Subcutaneous adipose tissue (tissue), 4 donors: ENCODE data around the gene GPX3. TPM values are rescaled to one million over a fixed set of nuclear protein-coding genes. Genes with fewer than 3 reads are reported as not detected.

Experiments used
- CTCF ChIP-seq: fragments of 450-650 bp; IDR thresholded peaks from one replicate; pipeline ENCODE4 v1.5.1; 2016; ENCODE audit warnings: low read depth, mild to moderate bottlenecking, control low read depth, antibody characterized with exemption, moderate library complexity
- total RNA-seq, 4 donors: library from RNA; depleted of rRNA; stranded (reverse); fragments of >200 nt; gene quantifications; one replicate each; pipeline ENCODE4 v1.1.0, GENCODE V29; 2016

Gene GPX3
- total RNA-seq, 4 donors from 2014 or later = 5,163 to 10,140 (median 6,795) TPM

DNA sequence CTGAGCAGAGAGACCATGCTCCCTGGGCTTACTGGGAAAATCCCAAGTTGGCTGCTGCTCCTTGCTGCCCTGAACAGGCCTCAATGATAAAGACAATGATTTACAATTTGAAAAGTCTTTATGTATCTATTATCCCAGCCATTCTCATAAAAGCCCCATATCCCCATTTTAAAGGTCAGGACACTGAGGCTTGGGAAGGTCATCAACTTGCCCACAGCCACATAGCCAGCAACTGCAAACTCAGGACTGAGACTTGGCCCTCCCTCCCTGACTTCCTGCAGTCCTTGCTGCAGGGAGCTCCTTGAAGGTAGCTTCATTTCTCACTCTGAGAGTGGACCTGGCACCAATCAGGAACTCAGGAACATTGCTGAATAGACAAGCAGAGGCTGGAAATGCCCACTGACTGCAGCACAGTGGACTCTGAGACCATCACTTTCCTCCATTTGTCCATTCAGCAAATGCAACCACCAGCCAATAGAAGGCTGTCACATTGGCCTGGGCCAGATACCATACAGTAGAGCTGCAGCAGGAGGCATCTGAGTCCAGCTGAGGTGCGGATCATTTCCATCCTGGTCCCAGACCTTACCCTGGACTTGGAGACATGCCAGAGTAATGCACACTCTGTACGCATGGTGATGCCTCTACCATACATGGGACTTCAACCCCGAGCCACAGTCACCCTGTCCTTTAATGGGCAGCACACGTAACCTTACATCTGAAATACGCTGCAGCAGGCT lies 42.2 kb downstream of the GPX3 start:
- no peak for TF ChIP-seq CTCF

GRCh38 chr5:151063142-151063989 lies 43.0 kb downstream of the GPX3 start:
- TF ChIP-seq CTCF = no peak

GRCh38 chr5:151064916-151065499 lies 44.6 kb downstream of the GPX3 start:
- TF ChIP-seq CTCF = no peak

DNA sequence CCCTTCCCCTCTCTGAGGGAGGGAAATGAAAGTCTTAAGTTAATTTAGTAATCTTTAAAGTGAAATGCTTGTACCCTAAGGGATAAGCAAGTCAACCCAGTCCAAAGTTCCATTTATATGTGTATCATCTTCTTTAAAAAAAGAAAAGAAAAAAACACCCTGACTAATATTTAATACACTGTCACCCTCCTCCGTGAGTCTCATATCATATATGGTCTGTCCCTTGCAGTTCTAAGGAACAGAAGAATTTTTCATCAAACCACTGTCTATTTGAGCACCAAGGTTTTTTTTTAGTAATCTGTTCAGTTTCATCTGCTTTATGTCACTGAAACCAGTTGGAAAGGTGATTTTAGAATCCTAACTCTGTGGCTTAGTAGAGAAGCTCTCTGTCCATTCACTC lies 45.2 kb downstream of the GPX3 start:
- TF ChIP-seq CTCF = no peak

DNA sequence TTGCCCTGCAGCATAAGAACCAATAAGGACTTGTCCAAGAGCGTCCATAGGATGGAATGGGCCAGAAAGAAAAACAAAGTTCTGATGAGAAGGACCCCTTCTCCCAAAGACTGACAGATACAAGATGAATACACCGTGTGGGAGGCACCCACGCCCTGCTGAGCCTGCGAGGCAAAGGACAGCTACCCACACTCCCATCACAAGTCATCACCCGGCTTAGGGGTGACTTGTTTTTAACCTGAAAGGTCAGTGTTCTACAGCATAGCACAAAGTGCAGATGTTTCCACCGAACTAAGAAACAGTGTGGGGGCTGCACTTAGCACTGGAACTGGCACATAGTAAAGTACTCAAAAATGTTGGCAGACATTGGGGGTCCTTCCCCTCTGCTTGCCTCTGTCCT lies 46.5 kb downstream of the GPX3 start:
- no peak for TF ChIP-seq CTCF

DNA sequence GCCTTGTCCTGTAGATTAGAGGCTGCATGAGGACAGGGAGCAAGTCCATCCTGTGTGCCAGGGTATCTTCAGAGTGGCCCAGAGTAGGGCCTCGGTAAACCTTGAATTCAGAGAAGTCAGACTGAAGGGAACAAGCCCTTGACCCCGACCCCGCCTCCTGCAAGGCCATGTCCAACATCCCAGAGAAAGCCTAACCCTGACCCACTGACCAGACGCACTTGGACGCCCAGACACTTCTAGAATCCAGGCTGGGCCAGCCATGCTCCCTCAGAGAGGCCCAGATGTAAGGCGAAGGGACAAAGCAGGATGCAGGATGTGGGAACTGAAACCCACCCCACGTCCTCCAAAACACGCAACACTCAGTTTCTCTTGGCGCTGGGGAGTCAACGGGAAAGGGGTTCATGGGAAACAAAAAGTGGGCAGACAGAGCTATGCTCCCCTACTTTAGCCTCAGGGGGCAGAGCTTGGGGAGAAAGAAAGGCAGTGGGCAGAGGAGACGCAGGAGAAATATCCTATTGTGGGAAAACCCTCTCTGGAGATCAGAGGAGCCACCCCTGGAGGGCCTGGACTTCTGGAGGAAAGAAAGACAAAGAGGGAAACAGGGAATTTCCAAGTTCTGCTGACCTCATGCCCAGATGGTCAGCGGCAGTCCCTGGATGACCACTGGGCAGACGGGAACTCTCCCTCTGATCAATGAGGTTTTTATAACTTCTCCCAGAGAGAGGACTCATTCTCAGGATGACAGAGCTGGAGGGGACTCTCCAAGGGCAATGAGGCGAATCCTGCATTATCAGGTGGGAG lies 47.4 kb downstream of the GPX3 start:
- TF ChIP-seq CTCF = no peak
